ENCODE measurements around the gene AGBL5. TPM values are rescaled to one million over a fixed set of nuclear protein-coding genes. Genes with fewer than 3 reads are reported as not detected.

The AGBL5 gene
- total and polyA plus RNA-seq, 4 donors, result 8.6 to 22.3 (median 14.4) TPM

- TF ChIP-seq, protein P1, sequence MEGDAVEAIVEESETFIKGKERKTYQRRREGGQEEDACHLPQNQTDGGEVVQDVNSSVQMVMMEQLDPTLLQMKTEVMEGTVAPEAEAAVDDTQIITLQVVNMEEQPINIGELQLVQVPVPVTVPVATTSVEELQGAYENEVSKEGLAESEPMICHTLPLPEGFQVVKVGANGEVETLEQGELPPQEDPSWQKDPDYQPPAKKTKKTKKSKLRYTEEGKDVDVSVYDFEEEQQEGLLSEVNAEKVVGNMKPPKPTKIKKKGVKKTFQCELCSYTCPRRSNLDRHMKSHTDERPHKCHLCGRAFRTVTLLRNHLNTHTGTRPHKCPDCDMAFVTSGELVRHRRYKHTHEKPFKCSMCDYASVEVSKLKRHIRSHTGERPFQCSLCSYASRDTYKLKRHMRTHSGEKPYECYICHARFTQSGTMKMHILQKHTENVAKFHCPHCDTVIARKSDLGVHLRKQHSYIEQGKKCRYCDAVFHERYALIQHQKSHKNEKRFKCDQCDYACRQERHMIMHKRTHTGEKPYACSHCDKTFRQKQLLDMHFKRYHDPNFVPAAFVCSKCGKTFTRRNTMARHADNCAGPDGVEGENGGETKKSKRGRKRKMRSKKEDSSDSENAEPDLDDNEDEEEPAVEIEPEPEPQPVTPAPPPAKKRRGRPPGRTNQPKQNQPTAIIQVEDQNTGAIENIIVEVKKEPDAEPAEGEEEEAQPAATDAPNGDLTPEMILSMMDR (IDR thresholded peaks at IDR 0.05; ENCODE audit: control extremely low read depth, extremely low read depth), result no peak
- Histone ChIP-seq H3K27ac (ENCODE audit: low read depth in 1 of 2, low read length in 1 of 2) (no peak overlapping the region), H3K9ac (ENCODE audit: insufficient read depth in 1 of 2, low read length in 2 of 2) (no peak overlapping the region), H3K27me3 (ENCODE audit: control insufficient read depth in 3 of 3, insufficient read depth in 3 of 3, low read length in 2 of 3) (no peaks in the 10 kb centered on the region), H3K4me3 (no peak overlapping the region), H3K4me1 (ENCODE audit: control insufficient read depth in 5 of 5, insufficient read depth in 5 of 5, low read length in 5 of 5) (peaks cover 0 to 6% (median 2%) of the 10 kb centered on the region in 5 donors), H3K9me3 (ENCODE audit: control insufficient read depth in 4 of 4, insufficient read depth in 3 of 4, low read length in 3 of 4) (no peaks in the 10 kb centered on the region), H3K36me3 (ENCODE audit: control insufficient read depth in 4 of 4, insufficient read depth in 4 of 4, low read length in 4 of 4) (no peaks in the 10 kb centered on the region)
- 94 to 96% methylated on average over 4 of the region's 4 CpGs for WGBS, 2 donors
- ATAC-seq (ENCODE audit: insufficient read depth, low FRiP score) (no peak), DNase-seq (no peak)
Observed at GRCh38 chr2:27013738-27014137, 37.7 kb upstream of the AGBL5 start.

- Histone ChIP-seq H3K36me3 (ENCODE audit: control insufficient read depth in 4 of 4, insufficient read depth in 4 of 4, low read length in 4 of 4) (no peaks in the 10 kb centered on the region), H3K9ac (ENCODE audit: insufficient read depth in 1 of 2, low read length in 2 of 2) (no peak overlapping the region), H3K27ac (ENCODE audit: low read depth in 1 of 2, low read length in 1 of 2) (peak overlapping the region in 1 of 2 donors; percentile 30), H3K4me3 (no peak overlapping the region), H3K27me3 (ENCODE audit: control insufficient read depth in 3 of 3, insufficient read depth in 3 of 3, low read length in 2 of 3) (no peaks in the 10 kb centered on the region), H3K4me1 (ENCODE audit: control insufficient read depth in 5 of 5, insufficient read depth in 5 of 5, low read length in 5 of 5) (peaks cover 0 to 4% (median 2%) of the 10 kb centered on the region in 5 donors), H3K9me3 (ENCODE audit: control insufficient read depth in 4 of 4, insufficient read depth in 3 of 4, low read length in 3 of 4) (no peaks in the 10 kb centered on the region)
- DNase-seq (no peak), ATAC-seq (ENCODE audit: insufficient read depth, low FRiP score) (no peak)
- 92 to 94% methylated on average over 8 of the region's 8 CpGs for WGBS, 2 donors
- TF ChIP-seq, protein P1 (IDR thresholded peaks at IDR 0.05; ENCODE audit: control extremely low read depth, extremely low read depth), result no peak
Observed at GRCh38 chr2:27014771-27015433, 36.6 kb upstream of the AGBL5 start.

DNA sequence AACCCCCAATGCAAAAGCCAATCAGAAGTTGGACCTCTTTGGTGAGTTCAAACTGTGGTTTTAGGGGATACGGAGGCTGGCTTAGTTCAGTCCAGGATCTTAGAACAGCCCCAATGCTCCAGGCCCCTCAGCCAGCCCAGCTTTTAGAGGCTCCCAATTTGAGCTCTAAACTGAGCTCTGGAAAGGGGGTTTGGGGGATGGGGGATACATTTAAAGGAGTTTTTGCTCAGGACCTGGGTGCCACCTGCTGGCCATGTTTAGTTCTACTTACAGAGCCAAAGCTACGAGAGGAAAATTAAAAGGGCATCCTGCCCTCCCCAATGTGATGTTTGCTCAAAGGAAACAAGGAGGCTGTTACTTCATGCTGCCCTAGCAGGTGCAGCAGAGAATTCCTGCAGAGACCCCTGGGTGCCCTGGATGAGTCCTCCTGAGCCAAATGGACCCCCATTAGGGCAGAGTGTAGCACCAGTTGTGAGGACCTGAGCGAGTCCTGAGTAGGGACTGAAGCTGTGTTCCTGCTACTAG, 34.6 kb upstream of the AGBL5 start:
- peaks cover 0 to 2% (median 0%) of the 10 kb centered on the region in 4 donors for H3K36me3 ChIP-seq (ENCODE audit: control insufficient read depth in 4 of 4, insufficient read depth in 4 of 4, low read length in 4 of 4)
- no peak overlapping the region for H3K9ac ChIP-seq (ENCODE audit: insufficient read depth in 1 of 2, low read length in 2 of 2)
- no peaks in the 10 kb centered on the region for H3K27me3 ChIP-seq (ENCODE audit: control insufficient read depth in 3 of 3, insufficient read depth in 3 of 3, low read length in 2 of 3)
- H3K27ac ChIP-seq (ENCODE audit: low read depth in 1 of 2, low read length in 1 of 2), result peak overlapping the region in 1 of 2 donors; percentile 59
- peaks cover 2 to 16% (median 13%) of the 10 kb centered on the region in 5 donors for H3K4me1 ChIP-seq (ENCODE audit: control insufficient read depth in 5 of 5, insufficient read depth in 5 of 5, low read length in 5 of 5)
- DNase-seq (peak; percentile 56 to 69 (median 66)), ATAC-seq (ENCODE audit: insufficient read depth, low FRiP score) (peak; percentile 64)
- 63 to 66% methylated on average over 3 of the region's 3 CpGs for WGBS, 2 donors
- no peak overlapping the region for H3K4me3 ChIP-seq
- no peaks in the 10 kb centered on the region for H3K9me3 ChIP-seq (ENCODE audit: control insufficient read depth in 4 of 4, insufficient read depth in 3 of 4, low read length in 3 of 4)
- TF ChIP-seq, protein P1 (IDR thresholded peaks at IDR 0.05; ENCODE audit: control extremely low read depth, extremely low read depth), result peak; percentile 45
